Stimulated activated CD8-positive, alpha-beta memory T cell treated with anti-CD3 and anti-CD28 coated beads, Interleukin-15, amount 100 ng/mL, for 1 hour (primary cell): ENCODE data around the gene NTN1.

Experiments
- DNase-seq: peaks from one replicate; pipeline ENCODE4 v3.0.0-alpha.2; 2020; ENCODE audit warnings: low read depth

Gene NTN1

GRCh38 chr17:9006175-9006767 is 15.0 kb upstream of the NTN1 start:
- DNase-seq: no peak

GRCh38 chr17:9007052-9007714 is 14.1 kb upstream of the NTN1 start:
- no peak for DNase-seq

- no peak for DNase-seq
Observed at GRCh38 chr17:9009096-9009495, 12.2 kb upstream of the NTN1 start.

GRCh38 chr17:9009737-9010136 is 11.6 kb upstream of the NTN1 start:
- DNase-seq: no peak

- no peak for DNase-seq
Observed at GRCh38 chr17:9011001-9011400, 10.3 kb upstream of the NTN1 start.

GRCh38 chr17:9016941-9017552 is 4.3 kb upstream of the NTN1 start:
- no peak for DNase-seq

GRCh38 chr17:9018726-9019125 is 2.6 kb upstream of the NTN1 start:
- no peak for DNase-seq

- no peak for DNase-seq
Observed at GRCh38 chr17:9020096-9020823, 1.1 kb upstream of the NTN1 start.

- DNase-seq: no peak
Observed at GRCh38 chr17:9020824-9021157, 519 bp upstream of the NTN1 start.

- DNase-seq: no peak
Observed at GRCh38 chr17:9021992-9022572, 772 bp downstream of the NTN1 start.

- no peak for DNase-seq
Observed at GRCh38 chr17:9022573-9023391, 1.5 kb downstream of the NTN1 start.

- no peak for DNase-seq
Observed at GRCh38 chr17:9023392-9024218, 2.3 kb downstream of the NTN1 start.

GRCh38 chr17:9024497-9024896 is 3.2 kb downstream of the NTN1 start:
- DNase-seq: no peak

- no peak for DNase-seq
Observed at GRCh38 chr17:9026741-9027140, 5.4 kb downstream of the NTN1 start.

- DNase-seq: no peak
Observed at GRCh38 chr17:9028202-9028987, 7.1 kb downstream of the NTN1 start.

- no peak for DNase-seq
Observed at GRCh38 chr17:9028988-9029570, 7.8 kb downstream of the NTN1 start.

- no peak for DNase-seq
Observed at GRCh38 chr17:9032151-9032550, 10.8 kb downstream of the NTN1 start.

GRCh38 chr17:9032583-9032982 is 11.3 kb downstream of the NTN1 start:
- no peak for DNase-seq

GRCh38 chr17:9035249-9035648 is 13.9 kb downstream of the NTN1 start:
- no peak for DNase-seq

- no peak for DNase-seq
Observed at GRCh38 chr17:9036336-9036735, 15.0 kb downstream of the NTN1 start.
